Measurements from ENCODE around the gene GPR183.

The GPR183 gene

GRCh38 chr13:99290894-99291293, 16.3 kb downstream of the GPR183 start:
- DNase-seq: no peak

GRCh38 chr13:99289674-99290337, 17.4 kb downstream of the GPR183 start:
- peak; percentile 78 for DNase-seq

- DNase-seq: no peak
These were observed 17.9 kb downstream of the GPR183 start for GRCh38 chr13:99289271-99289670.

- peak; percentile 64 for DNase-seq
These were observed 19.1 kb downstream of the GPR183 start for GRCh38 chr13:99288089-99288488.

- no peak for DNase-seq
These were observed 19.6 kb downstream of the GPR183 start for GRCh38 chr13:99287551-99287950.

- DNase-seq: no peak
These were observed 21.6 kb downstream of the GPR183 start for GRCh38 chr13:99285432-99286182.

GRCh38 chr13:99282264-99283231, 24.7 kb downstream of the GPR183 start:
- no peak for DNase-seq

- peak; percentile 64 for DNase-seq
These were observed 25.4 kb downstream of the GPR183 start for GRCh38 chr13:99281811-99282263.

- no peak for DNase-seq
These were observed 27.0 kb downstream of the GPR183 start for GRCh38 chr13:99280166-99280565.

- DNase-seq: no peak
These were observed 27.6 kb downstream of the GPR183 start for GRCh38 chr13:99279637-99280036.

GRCh38 chr13:99278843-99279242, 28.4 kb downstream of the GPR183 start:
- DNase-seq: no peak

- no peak for DNase-seq
These were observed 29.0 kb downstream of the GPR183 start for GRCh38 chr13:99278200-99278599.

GRCh38 chr13:99277629-99278028, 29.6 kb downstream of the GPR183 start:
- DNase-seq: no peak

GRCh38 chr13:99276706-99277105, 30.5 kb downstream of the GPR183 start:
- no peak for DNase-seq

- peak; percentile 55 for DNase-seq
These were observed 32.1 kb downstream of the GPR183 start for GRCh38 chr13:99275093-99275469.

GRCh38 chr13:99273128-99273527, 34.1 kb downstream of the GPR183 start:
- no peak for DNase-seq

GRCh38 chr13:99272481-99272880, 34.7 kb downstream of the GPR183 start:
- DNase-seq: no peak

- DNase-seq: no peak
These were observed 36.0 kb downstream of the GPR183 start for GRCh38 chr13:99271249-99271648.

- no peak for DNase-seq
These were observed 36.7 kb downstream of the GPR183 start for GRCh38 chr13:99270518-99270917.

GRCh38 chr13:99269627-99270241, 37.5 kb downstream of the GPR183 start:
- DNase-seq: no peak

- no peak for DNase-seq
These were observed 38.4 kb downstream of the GPR183 start for GRCh38 chr13:99268822-99269221.

GRCh38 chr13:99267927-99268326, 39.3 kb downstream of the GPR183 start:
- no peak for DNase-seq

- DNase-seq: no peak
These were observed 40.4 kb downstream of the GPR183 start for GRCh38 chr13:99266827-99267226.

Measured in stimulated activated CD8-positive, alpha-beta memory T cell treated with anti-CD3 and anti-CD28 coated beads, Interleukin-4, amount 100 ng/mL, for 48 hours (primary cell).